Stimulated activated CD4-positive, alpha-beta T cell treated with anti-CD3 and anti-CD28 coated beads, Interleukin-15, amount 100 ng/mL, for 48 hours (primary cell): ENCODE results near the gene OLA1.
"Not testable (repeated sequence)": the region's sequence is repeated elsewhere in the genome, so short reads cannot be mapped to it uniquely, and the experiment has no call there.

Experiments
- DNase-seq, 2 donors: peaks; one replicate each; pipeline ENCODE4 v3.0.0-alpha.2; 2020; ENCODE audit warnings: low read depth in 2 of 2

The OLA1 gene

GRCh38 chr2:174248187-174248997 lies at the start of gene OLA1:
TSS of gene OLA1 (minus strand) at chr2:174248532. CDS start at chr2:174246815, 1,717 bp downstream.
- DNase-seq = peak; percentile 94 to 98

GRCh38 chr2:174292908-174293307 lies 44.6 kb upstream of the OLA1 start:
- no peak for DNase-seq

DNA sequence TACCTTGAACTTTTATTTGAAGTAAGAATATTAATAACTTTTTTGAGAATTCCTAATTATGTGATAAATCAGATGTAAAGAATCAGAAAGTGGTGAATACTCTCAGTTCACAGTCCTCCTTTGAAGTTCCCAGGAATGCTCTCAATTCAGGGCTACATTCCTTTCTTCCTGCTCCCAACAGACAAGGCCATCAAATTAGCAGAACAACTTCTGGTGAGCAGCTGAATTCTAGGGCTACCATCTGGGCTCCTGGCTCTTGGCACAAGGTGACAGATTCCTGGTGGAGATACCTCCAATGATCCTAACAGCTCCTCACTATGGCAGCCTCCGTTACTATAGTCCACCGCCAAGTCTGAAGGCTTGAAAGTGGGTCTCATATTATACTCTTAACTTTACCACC lies 37.8 kb upstream of the OLA1 start:
- DNase-seq = no peak

- DNase-seq = no peak
Measured at GRCh38 chr2:174282441-174282840, 34.1 kb upstream of the OLA1 start.

DNA sequence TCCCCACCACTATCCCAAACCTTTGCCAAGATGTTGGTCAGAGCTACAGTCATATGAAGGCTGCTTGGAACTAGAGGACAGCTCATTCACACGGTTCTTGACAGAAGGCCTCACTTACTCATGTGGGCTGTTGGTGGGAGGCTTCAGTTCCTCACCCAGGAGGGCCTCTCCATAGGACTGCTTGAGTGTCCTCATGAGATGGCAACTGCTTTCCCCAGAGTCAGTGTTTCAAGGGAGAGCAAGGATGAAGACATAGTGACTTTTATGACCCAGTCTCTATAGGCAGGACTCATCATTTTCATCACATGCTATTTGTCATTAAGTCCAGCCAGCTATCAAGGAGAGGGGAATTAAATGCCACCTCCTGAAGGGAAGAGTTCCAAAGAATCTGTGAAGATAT lies 33.4 kb upstream of the OLA1 start:
- DNase-seq = no peak

- DNase-seq = no peak
Measured at GRCh38 chr2:174280596-174280995, 32.3 kb upstream of the OLA1 start.

DNA sequence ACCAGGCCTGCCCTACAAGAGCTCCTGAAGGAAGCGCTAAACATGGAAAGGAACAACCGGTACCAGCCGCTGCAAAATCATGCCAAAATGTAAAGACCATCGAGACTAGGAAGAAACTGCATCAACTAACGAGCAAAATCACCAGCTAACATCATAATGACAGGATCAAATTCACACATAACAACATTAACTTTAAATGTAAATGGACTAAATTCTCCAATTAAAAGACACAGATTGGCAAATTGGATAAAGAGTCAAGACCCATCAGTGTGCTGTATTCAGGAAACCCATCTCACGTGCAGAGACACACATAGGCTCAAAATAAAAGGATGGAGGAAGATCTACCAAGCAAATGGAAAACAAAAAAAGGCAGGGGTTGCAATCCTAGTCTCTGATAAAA lies 21.9 kb upstream of the OLA1 start:
- not testable (repeated sequence) for DNase-seq

- DNase-seq = no peak
Measured at GRCh38 chr2:174266288-174266687, 18.0 kb upstream of the OLA1 start.

DNA sequence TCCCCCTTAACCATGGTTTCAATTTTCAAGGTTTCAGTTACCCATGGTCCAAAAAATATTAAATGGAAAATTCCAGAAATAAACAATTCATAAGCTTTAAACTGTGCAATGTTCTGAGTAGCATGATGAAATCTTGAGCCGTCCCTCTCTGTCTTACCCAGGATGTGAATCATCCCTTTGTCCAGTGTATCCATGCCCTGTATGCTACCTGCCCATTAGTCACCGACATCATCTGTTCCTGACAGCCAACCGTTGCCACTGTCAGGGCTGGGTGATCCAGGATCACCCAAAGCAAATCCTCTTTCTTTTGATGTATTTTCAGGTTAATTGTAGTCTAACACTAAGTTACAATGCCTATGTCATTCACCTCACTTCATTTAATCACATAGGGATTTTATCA lies 15.7 kb upstream of the OLA1 start:
- no peak for DNase-seq

DNA sequence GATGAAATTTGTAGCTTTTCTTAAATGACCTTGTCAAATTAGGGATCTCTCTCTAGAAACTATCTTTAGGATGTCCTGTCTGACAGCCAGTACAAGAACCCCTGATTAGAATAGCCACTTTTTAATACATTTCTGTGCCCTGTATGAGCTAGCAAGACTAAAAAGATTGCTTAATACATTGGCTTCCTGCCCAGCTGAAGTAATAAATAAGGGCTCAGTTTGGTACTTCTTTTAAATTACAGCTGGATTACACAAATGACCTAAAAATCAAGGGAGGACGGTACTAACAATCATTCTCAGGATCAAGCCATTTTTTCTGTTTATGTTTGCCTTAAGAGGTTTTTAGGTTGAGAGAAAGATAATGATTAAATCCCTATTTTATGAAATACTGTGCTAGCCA lies 11.6 kb upstream of the OLA1 start:
- DNase-seq = no peak

GRCh38 chr2:174254267-174254666 lies 5.9 kb upstream of the OLA1 start:
- DNase-seq = no peak

DNA sequence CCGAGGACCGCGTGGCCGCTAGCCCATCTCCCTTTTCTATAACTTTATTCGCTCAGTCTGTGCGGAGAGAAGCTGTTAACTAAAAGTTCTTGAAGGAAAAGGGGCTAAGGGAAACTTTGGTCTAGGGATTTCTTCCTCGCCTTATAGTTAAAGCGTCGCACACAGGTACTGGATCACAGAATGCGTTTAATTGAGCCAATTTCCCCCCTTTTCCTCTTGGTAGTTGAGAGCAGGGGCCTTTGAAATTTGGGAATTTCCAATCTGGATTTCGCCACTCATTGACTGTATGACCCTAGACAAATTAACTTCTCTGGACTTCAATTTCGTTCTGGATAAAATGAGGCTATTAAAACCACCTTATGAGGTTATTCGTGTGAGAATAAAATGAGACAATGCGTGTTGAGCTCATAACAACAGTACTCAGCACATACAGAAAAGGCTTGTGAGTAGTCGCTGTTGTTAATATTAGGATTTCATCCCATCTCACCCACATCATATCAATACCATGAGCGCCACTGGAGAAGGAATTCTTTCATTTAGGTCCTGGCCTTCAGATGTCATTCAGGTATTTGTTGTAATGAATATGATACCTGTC lies 763 bp upstream of the OLA1 start:
- no peak for DNase-seq

DNA sequence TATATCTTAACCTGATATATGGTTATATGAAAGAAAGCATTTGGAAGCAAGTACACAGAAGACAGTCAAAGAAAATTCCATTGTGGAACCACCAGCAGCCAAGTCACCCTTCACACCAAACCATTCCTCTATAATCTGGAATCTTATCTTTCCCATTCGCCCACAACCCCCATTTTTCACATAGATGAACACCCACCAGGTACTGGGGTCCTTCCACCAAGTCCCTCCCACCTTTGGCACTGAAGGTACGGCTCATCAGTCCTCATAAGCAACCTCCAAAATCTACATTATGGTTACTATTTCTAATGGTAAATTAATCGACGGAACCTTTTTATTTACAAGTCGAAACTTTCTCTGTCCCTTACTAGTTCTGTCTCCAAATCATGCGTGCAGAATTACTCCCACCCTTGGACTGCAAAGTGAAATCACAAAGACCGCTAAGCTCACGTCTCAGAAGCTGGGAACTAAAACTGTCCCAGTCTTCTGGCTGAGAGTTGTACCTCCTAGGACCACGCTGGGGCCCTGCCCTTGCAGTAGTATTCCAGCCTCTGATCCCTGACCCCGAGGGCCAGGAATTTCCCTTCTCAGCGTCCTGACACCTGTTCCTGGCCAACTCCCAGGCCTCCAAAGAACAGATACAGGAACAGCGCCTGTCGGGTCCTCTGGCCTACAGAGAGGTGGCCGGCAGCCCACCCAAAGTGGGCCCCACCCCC lies 702 bp downstream of the OLA1 start:
- DNase-seq = no peak

DNA sequence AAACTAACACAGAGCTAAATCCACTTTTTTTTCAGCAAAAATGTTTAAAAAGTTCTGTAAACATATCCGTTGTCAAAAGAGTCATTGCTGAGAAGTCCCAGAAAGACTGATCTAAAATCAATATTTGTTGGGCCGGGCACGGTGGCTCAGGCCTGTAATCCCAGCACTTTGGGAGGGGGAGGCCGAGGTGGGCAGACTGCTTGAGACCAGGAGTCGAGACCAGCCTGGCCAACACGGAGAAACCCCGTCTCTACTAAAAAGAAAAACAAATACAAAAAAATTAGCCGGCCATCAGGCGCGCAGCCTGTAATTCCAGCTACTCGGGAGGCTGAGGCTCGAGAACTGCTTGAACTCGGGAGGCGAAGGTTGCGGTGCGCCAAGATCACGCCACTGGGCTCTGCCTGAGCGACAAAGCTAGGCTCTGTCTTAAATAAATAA lies 1.4 kb downstream of the OLA1 start:
- no peak for DNase-seq

DNA sequence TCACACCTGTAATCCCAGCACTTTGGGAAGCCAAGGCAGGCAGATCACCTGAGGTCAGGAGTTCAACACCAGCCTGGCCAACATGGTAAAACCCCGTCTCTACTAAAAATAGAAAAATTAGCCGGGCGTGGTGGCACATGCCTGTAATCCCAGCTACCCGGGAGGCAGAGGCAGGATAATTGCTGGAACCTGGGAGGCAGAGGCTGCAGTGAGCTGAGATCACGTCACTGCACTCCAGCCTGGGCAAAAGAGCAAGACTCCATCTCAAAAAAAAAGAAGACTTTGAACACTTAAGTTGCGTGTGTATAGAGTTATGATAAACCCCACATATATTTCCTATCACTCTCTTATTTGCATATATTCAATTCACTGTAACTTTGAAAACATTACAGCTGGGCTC lies 2.7 kb downstream of the OLA1 start:
- DNase-seq = not testable (repeated sequence)

DNA sequence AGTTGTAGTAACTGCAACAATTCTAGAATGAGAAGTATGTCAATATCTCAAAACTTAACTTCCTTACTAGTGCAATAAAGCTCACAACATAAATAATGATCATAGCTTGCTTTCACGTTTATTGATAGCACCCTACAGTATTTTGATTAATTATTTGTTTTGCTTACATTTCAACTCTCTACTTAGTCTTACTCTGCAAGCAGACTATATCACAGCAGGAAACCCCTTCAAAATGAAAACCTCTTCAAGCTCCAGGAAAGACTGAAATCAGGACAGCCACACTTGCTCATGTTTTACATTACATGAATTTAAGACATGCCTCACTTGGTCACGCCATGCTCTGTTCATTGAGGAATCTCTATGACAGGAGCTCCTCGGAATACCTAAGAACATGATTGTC lies 3.3 kb downstream of the OLA1 start:
- no peak for DNase-seq

DNA sequence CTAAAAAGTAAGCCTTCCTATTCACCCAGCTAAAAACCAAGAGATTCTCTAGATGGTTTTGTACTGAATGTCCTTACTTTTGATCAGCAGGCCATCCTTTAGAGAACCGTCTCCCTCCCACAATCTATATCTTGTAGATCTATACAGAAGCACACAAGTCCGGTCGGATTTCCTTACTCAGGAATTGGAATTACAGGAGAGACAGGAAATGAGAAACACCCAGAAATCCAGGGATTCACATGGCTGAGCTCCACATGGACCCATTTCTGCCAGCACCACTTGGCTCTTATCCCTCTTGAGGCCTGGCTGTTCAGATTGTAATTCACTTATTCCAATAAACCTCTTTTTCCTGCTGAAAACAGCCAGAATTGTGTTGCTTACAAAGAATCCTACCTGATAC lies 4.5 kb downstream of the OLA1 start:
- no peak for DNase-seq

GRCh38 chr2:174240097-174240496 lies 8.2 kb downstream of the OLA1 start:
- DNase-seq = no peak

DNA sequence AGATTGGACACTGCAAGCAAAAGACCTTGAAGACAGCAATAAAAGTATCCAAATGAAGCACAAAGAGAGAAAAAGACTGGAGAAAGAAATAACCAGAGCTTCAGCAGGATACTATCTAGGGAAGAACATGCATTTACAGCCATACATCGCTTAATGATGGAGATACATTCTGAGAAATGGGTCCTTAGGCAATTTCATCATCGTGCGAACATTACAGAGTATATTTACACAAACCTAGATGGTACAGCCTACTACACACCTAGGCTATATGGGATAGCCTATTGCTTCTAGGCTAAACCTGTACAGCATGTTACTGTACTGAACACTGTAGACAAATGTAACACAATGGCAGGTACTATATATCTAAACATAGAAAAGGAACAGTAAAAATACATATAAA lies 11.9 kb downstream of the OLA1 start:
- no peak for DNase-seq

GRCh38 chr2:174235680-174236079 lies 12.7 kb downstream of the OLA1 start:
- no peak for DNase-seq

DNA sequence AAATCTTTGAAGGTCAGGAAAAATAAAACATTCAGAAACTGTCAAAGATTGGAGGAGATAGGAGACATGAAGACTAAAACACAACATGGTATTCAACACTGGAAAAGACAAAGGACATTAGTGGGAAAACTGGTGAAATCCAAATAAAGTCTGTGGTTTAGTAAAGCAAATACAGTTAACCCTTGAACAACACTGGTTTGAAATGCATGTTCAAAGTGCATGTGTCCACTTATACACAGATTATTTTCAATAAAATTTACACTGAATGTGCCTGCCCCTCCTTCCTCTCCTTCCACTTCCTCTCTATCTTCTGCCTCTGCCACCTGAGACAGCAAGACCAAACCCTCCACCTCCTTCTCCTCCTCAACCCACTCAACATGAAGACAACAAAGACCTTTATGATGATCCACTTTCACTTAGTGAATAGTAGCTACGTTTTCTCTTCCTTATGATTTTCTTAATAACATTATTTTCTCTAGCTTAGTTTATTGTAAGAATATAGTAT lies 14.5 kb downstream of the OLA1 start:
- no peak for DNase-seq

DNA sequence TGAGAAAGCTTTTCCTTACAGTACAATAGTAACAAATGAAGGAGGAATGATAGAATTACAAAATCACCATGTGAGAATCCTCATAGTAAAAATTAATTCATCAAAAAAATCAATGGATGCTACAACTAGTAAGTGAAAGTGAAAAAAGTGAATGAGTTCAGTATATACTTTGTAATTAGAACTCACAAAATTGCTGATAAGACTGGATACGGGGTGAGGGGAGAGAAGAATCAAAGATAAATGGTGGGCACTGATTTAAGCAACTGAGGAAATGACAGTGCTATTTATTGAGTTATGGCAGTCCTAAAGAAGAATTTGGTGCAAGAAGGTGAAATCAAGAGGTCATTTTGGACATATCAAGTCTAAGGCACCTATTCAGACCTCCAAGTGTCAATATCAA lies 20.6 kb downstream of the OLA1 start:
- no peak for DNase-seq
